SK-N-SH (cell line): Measurements from ENCODE around the gene ADCY1.

Experiments
- CHD2 ChIP-seq: fragments of 150-350 bp; IDR thresholded peaks from 2 replicates; pipeline ENCODE4 v1.6.1; 2018; ENCODE audit warnings: low read length; ENCODE audit not compliant: partially characterized antibody
- EP300 ChIP-seq, 2 experiments: IDR thresholded peaks; 2 replicates each; pipeline versions ENCODE4 v1.4.0 to v1.6.1; 2012; ENCODE audit warnings: borderline replicate concordance in 1 of 2, low read depth in 1 of 2, low read length in 1 of 2
- GABPA ChIP-seq: IDR thresholded peaks from 2 replicates; pipeline ENCODE4 v1.4.0; 2012; ENCODE audit warnings: low read depth, mild to moderate bottlenecking
- NFIC ChIP-seq: IDR thresholded peaks from 2 replicates; pipeline ENCODE4 v1.4.0; 2012; ENCODE audit warnings: borderline replicate concordance
- POLR2AphosphoS5 ChIP-seq: IDR thresholded peaks from 2 replicates; pipeline ENCODE4 v1.6.1; 2012; ENCODE audit warnings: low read depth, low read length
- RAD21 ChIP-seq: IDR thresholded peaks from 2 replicates; pipeline ENCODE4 v1.6.1; 2012; ENCODE audit warnings: mild to moderate bottlenecking, low read length
- SIN3A ChIP-seq: IDR thresholded peaks from 2 replicates; pipeline ENCODE4 v1.6.1; 2012; ENCODE audit warnings: low read depth, mild to moderate bottlenecking, low read length, moderate library complexity, borderline replicate concordance
- TAF1 ChIP-seq: IDR thresholded peaks from 2 replicates; pipeline ENCODE4 v1.6.1; 2012; ENCODE audit warnings: low read depth, mild to moderate bottlenecking, low read length, moderate library complexity, borderline replicate concordance
- YY1 ChIP-seq: IDR thresholded peaks from 2 replicates; pipeline ENCODE4 v1.4.0; 2012; ENCODE audit warnings: low read depth, mild to moderate bottlenecking
- TF ChIP-seq, protein P1 (sequence below): fragments of 200-600 bp; sonication (generic); IDR thresholded peaks from 2 replicates; pipeline ENCODE4 v1.6.1; 2017; ENCODE audit warnings: antibody characterized with exemption, mild to moderate bottlenecking, moderate library complexity
- TF ChIP-seq, protein P2 (sequence below): fragments of 150-350 bp; IDR thresholded peaks from 2 replicates; pipeline ENCODE4 v1.6.1; 2017; ENCODE audit warnings: antibody characterized with exemption, low read length, low read depth, borderline replicate concordance
- TF ChIP-seq, protein P3 (sequence below): IDR thresholded peaks from 2 replicates; pipeline ENCODE4 v1.4.0; 2012; ENCODE audit warnings: low read depth

DNA sequence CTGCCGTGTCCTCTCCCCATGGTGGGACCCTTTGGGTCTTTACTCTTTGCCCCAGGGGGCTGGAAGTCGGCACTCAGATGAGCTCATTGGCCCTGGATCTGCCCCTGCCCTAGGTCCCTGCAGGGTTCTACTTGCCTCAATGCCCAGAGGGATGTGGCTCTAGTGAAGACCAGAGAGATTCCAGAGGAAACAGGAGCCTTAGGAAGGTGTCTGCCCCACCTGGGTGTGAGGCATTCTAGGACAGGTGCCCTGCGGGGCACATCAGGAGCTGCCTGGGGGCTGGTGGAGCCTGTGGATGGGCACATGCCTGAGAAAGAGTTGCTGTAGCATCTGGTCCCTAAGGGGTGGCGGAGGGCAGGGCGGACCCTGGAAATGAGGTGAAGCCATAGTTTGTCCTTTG, 128.6 kb downstream of the ADCY1 start:
- TF ChIP-seq SIN3A (no peak), RAD21 (no peak), GABPA (no peak), NFIC (no peak), CHD2 (no peak), YY1 (no peak), TAF1 (no peak), POLR2AphosphoS5 (no peak), EP300 (IDR thresholded peaks at IDR 0.05; ENCODE audit: borderline replicate concordance in 1 of 2, low read depth in 1 of 2, low read length in 1 of 2) (no peak)
- TF ChIP-seq, protein P1, sequence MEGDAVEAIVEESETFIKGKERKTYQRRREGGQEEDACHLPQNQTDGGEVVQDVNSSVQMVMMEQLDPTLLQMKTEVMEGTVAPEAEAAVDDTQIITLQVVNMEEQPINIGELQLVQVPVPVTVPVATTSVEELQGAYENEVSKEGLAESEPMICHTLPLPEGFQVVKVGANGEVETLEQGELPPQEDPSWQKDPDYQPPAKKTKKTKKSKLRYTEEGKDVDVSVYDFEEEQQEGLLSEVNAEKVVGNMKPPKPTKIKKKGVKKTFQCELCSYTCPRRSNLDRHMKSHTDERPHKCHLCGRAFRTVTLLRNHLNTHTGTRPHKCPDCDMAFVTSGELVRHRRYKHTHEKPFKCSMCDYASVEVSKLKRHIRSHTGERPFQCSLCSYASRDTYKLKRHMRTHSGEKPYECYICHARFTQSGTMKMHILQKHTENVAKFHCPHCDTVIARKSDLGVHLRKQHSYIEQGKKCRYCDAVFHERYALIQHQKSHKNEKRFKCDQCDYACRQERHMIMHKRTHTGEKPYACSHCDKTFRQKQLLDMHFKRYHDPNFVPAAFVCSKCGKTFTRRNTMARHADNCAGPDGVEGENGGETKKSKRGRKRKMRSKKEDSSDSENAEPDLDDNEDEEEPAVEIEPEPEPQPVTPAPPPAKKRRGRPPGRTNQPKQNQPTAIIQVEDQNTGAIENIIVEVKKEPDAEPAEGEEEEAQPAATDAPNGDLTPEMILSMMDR = no peak
- TF ChIP-seq, protein P2, sequence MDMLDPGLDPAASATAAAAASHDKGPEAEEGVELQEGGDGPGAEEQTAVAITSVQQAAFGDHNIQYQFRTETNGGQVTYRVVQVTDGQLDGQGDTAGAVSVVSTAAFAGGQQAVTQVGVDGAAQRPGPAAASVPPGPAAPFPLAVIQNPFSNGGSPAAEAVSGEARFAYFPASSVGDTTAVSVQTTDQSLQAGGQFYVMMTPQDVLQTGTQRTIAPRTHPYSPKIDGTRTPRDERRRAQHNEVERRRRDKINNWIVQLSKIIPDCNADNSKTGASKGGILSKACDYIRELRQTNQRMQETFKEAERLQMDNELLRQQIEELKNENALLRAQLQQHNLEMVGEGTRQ = no peak
- TF ChIP-seq, protein P3, sequence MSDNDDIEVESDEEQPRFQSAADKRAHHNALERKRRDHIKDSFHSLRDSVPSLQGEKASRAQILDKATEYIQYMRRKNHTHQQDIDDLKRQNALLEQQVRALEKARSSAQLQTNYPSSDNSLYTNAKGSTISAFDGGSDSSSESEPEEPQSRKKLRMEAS = no peak
